ENCODE measurements around the gene GAL3ST1.

DNA sequence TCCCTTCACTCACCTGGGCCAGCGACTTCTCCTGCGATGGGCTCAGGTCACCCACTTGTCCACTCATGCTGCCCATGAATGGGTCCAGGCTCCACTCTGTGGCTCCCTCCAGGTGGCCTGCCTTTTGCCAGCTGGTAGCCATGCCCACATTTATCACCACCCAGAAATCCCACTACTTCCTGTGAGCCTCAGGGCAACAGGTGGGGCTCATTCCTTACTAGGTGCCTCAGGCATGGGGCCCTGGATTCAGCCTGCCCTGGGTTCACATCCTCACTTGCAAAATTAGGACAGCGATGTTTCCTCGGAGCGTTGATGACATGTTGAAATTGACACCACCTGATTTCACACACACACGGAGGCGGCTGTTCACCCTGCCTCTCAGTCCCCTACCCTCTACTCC is 27.8 kb downstream of the GAL3ST1 start, which contains the start of gene SEC14L6:
- TF ChIP-seq CTCF (conservative IDR thresholded peaks at IDR 0.05; ENCODE audit: low read length) (no peak), EZH2phosphoT487 (IDR thresholded peaks at IDR 0.05; ENCODE audit: borderline replicate concordance) (no peak)

Measured in Loucy (cell line).